K562 (cell line): ENCODE measurements around the gene MKNK2. TPM values are rescaled to one million over a fixed set of nuclear protein-coding genes. Genes with fewer than 3 reads are reported as not detected.

Experiments
- ATAC-seq: fragments of 200-7000 bp; cut with Tn5 transposase; 3 replicates; pipeline ENCODE4 v1.9.1; 2020; ENCODE audit warnings: moderate library complexity
- BruUV-seq: library from RNA; stranded (reverse); fragments of 400-500 nt; replicated peaks from 2 replicates; lab custom pipeline; 2021; lab: Mats Ljungman, UMichigan
- CTCF ChIA-PET: fragments of 300-600 bp; formaldehyde crosslinking; extraction: SDS; loops from one replicate; lab custom pipeline; 2021; ENCODE audit warnings: low intra/inter-chr PET ratio; lab: Yijun Ruan, JAX
- POLR2A ChIA-PET: fragments of 300-600, 350-650 bp; sonication (Branson Sonifier 250); formaldehyde crosslinking; extraction: SDS; loops from one replicate; lab custom pipeline; 2021; ENCODE audit warnings: antibody characterized with exemption, inconsistent platforms; lab: Yijun Ruan, JAX
- DNase-seq, 4 experiments: peaks; one replicate each; pipeline versions ENCODE4 v3.0.0 to v3.0.0-alpha.2; 2011 to 2018; ENCODE audit warnings: low spot score in 3 of 4, mixed read lengths in 3 of 4; ENCODE audit errors: extremely low read depth in 1 of 4
- FAIRE-seq: peaks from 2 replicates; lab custom pipeline; 2011; peaks lifted over from hg19 to GRCh38; lab: Jason Lieb, UNC
- H2AFZ ChIP-seq: 2 replicates; pipeline ENCODE4 v1.6.0; 2011; ENCODE audit warnings: low read depth, low read length, control low read depth, inconsistent platforms
- H3K27ac ChIP-seq: fragments of 200-600 bp; 3 replicates; pipeline ENCODE4 v1.8.0; 2011; ENCODE audit warnings: low read depth, mild to moderate bottlenecking, control low read depth, inconsistent platforms, low read length, moderate library complexity, mixed read lengths; ENCODE audit errors: extremely low read depth
- H3K27me3 ChIP-seq, 2 experiments: fragments of 300-600 bp in 1 of 2; 2 replicates in 1 of 2; 3 replicates in 1 of 2; pipeline versions ENCODE4 v1.6.0 to v1.8.0; 2011; ENCODE audit warnings: inconsistent platforms in 2 of 2, low read length in 2 of 2, mild to moderate bottlenecking in 1 of 2, mixed read lengths in 1 of 2, moderate library complexity in 1 of 2; ENCODE audit not compliant: control insufficient read depth in 2 of 2, insufficient read depth in 2 of 2
- H3K36me3 ChIP-seq: fragments of 300-600 bp; 3 replicates; pipeline ENCODE4 v1.8.0; 2011; ENCODE audit warnings: mild to moderate bottlenecking, low read length, inconsistent platforms; ENCODE audit not compliant: control insufficient read depth, insufficient read depth
- H3K4me1 ChIP-seq, 2 experiments: fragments of 200-600 bp in 1 of 2; replicated peaks in 1 of 2; 2 replicates in 1 of 2; 3 replicates in 1 of 2; pipeline versions ENCODE4 v1.5.1 to v1.8.0; 2011; ENCODE audit warnings: inconsistent platforms in 2 of 2, low read length in 2 of 2, mild to moderate bottlenecking in 1 of 2, mixed read lengths in 1 of 2, moderate library complexity in 1 of 2; ENCODE audit not compliant: control insufficient read depth in 2 of 2, insufficient read depth in 2 of 2
- H3K4me2 ChIP-seq: 2 replicates; pipeline ENCODE4 v1.6.1; 2011; ENCODE audit warnings: low read length, control low read depth, inconsistent platforms, mixed read lengths; ENCODE audit not compliant: insufficient read depth
- H3K4me3 ChIP-seq: fragments of 200-600 bp; sonication (generic), shearing (Covaris generic); 2 replicates; pipeline ENCODE4 v1.5.1; 2016; ENCODE audit warnings: control low read depth, inconsistent platforms
- H3K79me2 ChIP-seq: fragments of 200-600 bp; 3 replicates; pipeline ENCODE4 v1.8.0; 2011; ENCODE audit warnings: low read length, inconsistent platforms; ENCODE audit not compliant: control insufficient read depth, insufficient read depth
- H3K9ac ChIP-seq, 2 experiments: 2 replicates each; pipeline versions ENCODE4 v1.6.0 to v1.6.1; 2011; ENCODE audit warnings: low read depth in 2 of 2, low read length in 2 of 2, control low read depth in 1 of 2, inconsistent platforms in 1 of 2, mild to moderate bottlenecking in 1 of 2, mixed read lengths in 1 of 2; ENCODE audit not compliant: insufficient read depth in 1 of 2
- H3K9me1 ChIP-seq: one replicate; pipeline ENCODE4 v1.6.0; 2011; ENCODE audit warnings: inconsistent platforms, mild to moderate bottlenecking, low read length, moderate library complexity; ENCODE audit not compliant: control insufficient read depth, insufficient read depth
- H3K9me3 ChIP-seq: replicated peaks from 2 replicates; pipeline ENCODE4 v1.5.1; 2011; ENCODE audit warnings: low read depth, low read length, inconsistent platforms; ENCODE audit not compliant: control insufficient read depth, insufficient read depth
- H4K20me1 ChIP-seq: replicated peaks from 2 replicates; pipeline ENCODE4 v1.6.1; 2011; ENCODE audit warnings: low read length, inconsistent platforms, mixed read lengths; ENCODE audit not compliant: control insufficient read depth, insufficient read depth
- GABPB2 ChIP-seq: fragments of 250-450 bp; sonication (Bioruptor Pico); conservative IDR thresholded peaks from 2 replicates; pipeline ENCODE4 v1.5.1; 2021; ENCODE audit warnings: mild to moderate bottlenecking
- HDAC8 ChIP-seq: fragments of 450-650 bp; IDR thresholded peaks from 2 replicates; pipeline ENCODE4 v1.6.1; 2016; ENCODE audit warnings: mild to moderate bottlenecking, missing genetic modification characterization, moderate library complexity, missing compliant biosample characterization
- OTX1 ChIP-seq: fragments of 450-650 bp; formaldehyde crosslinking; IDR thresholded peaks from 2 replicates; pipeline ENCODE4 v1.4.0; 2022; ENCODE audit warnings: mild to moderate bottlenecking
- POLR2A ChIP-seq: fragments of 450-650 bp; conservative IDR thresholded peaks from 2 replicates; pipeline ENCODE4 v1.6.1; 2016
- POLR2AphosphoS5 ChIP-seq: IDR thresholded peaks from 2 replicates; pipeline ENCODE4 v1.6.1; 2011; ENCODE audit warnings: mild to moderate bottlenecking, low read depth, low read length, moderate library complexity; ENCODE audit not compliant: control insufficient read depth, insufficient read depth
- POLR2B ChIP-seq: fragments of 450-650 bp; IDR thresholded peaks from 2 replicates; pipeline ENCODE4 v1.6.1; 2018; ENCODE audit warnings: low read depth; ENCODE audit not compliant: partially characterized antibody
- PRDM10 ChIP-seq: fragments of 450-650 bp; IDR thresholded peaks from 2 replicates; pipeline ENCODE4 v1.6.1; 2018; ENCODE audit not compliant: partially characterized antibody
- RUNX1 ChIP-seq: sonication (generic); IDR thresholded peaks from 2 replicates; pipeline ENCODE4 v1.6.1; 2016; ENCODE audit warnings: antibody characterized with exemption, low read depth
- SOX6 ChIP-seq: fragments of 450-650 bp; IDR thresholded peaks from 2 replicates; pipeline ENCODE4 v1.6.1; 2014; ENCODE audit warnings: mild to moderate bottlenecking
- SUPT5H ChIP-seq: fragments of 450-650 bp; IDR thresholded peaks from 2 replicates; pipeline ENCODE4 v1.6.1; 2016
- TAL1 ChIP-seq: fragments of 450-650 bp; IDR thresholded peaks from 2 replicates; pipeline ENCODE4 v1.6.1; 2016; ENCODE audit warnings: mild to moderate bottlenecking
- ZBTB49 ChIP-seq: sonication (generic); formaldehyde crosslinking; IDR thresholded peaks from 2 replicates; pipeline ENCODE4 v1.8.0; 2022; ENCODE audit warnings: missing genetic modification reagents, mild to moderate bottlenecking, borderline replicate concordance
- ZFP30 ChIP-seq: fragments of 250-450 bp; sonication (Bioruptor Pico); IDR thresholded peaks from 2 replicates; pipeline ENCODE4 v1.8.0; 2022; ENCODE audit warnings: moderate library complexity, mild to moderate bottlenecking, inconsistent platforms, borderline replicate concordance
- ZNF384 ChIP-seq: IDR thresholded peaks from 2 replicates; pipeline ENCODE4 v1.6.1; 2012; ENCODE audit warnings: low read depth, low read length, improper control_type of control experiment
- WGBS: fragments of 100-300 bp; shearing (Covaris generic); methylation state at CpG from one replicate; pipeline ENCODE4 v1.1.6; 2016; ENCODE audit warnings: low coverage, mixed read lengths; ENCODE audit not compliant: insufficient coverage; ENCODE audit errors: missing lambda C conversion rate; 5-methylcytosine and 5-hydroxymethylcytosine counted together
- in situ Hi-C: fragments of 300-500 bp; cut with MboI; formaldehyde crosslinking; loops from 4 replicates; pipeline ENCODE4 v1.15.0; 2018; ENCODE audit warnings: inconsistent platforms, mixed read lengths
- intact Hi-C: fragments of 100-400 bp; cut with micrococcal nuclease; formaldehyde crosslinking; loops from 2 replicates; pipeline ENCODE4 v1.14.2; 2022
- polyA plus RNA-seq, 8 experiments: library from polyadenylated mRNA; depleted of rRNA in 4 of 8; stranded (reverse) in 5 of 8; unstranded in 3 of 8; fragments of >200 nt; fragmentation: Nextera tagmentation in 2 of 8; fragmentation: Illumina TruSeq in 1 of 8; extraction: Ambion mirVana in 2 of 8; extraction: Trizol in 1 of 8; gene quantifications; 2 replicates each; pipeline versions ENCODE4 v1.2.1 to v1.2.3, GENCODE V29; 2011 to 2014; ENCODE audit warnings: inconsistent platforms in 1 of 8, missing spikeins in 1 of 8
- total RNA-seq, 7 experiments: library from RNA; depleted of rRNA in 6 of 7; stranded (reverse); fragments of >200 nt in 6 of 7; fragmentation: Illumina TruSeq in 2 of 7; extraction: Trizol in 2 of 7; gene quantifications; 2 replicates each; pipeline versions ENCODE4 v1.2.1 to v1.2.3, GENCODE V29; 2011 to 2021; ENCODE audit warnings: low replicate concordance in 1 of 7

The MKNK2 gene
- total and polyA plus RNA-seq, 9 of the 15 experiments (the other 6 are each of a cell fraction or from before 2014, with no cell fraction given): 5.1 to 191 (median 51.9) TPM

- TF ChIP-seq GABPB2 (CRISPR knock-in tag) (no peak), SOX6 (no peak), OTX1 (CRISPR knock-in tag) (no peak)
These were observed 12.6 kb downstream of the MKNK2 start (continued) for GRCh38 chr19:2038284-2039088.

- Histone ChIP-seq H3K9ac (no peak overlapping the region), H3K4me3 (no peak overlapping the region), H3K4me2 (no peak overlapping the region), H3K36me3 (peaks cover 50% of the 10 kb centered on the region; the same call in 2 of the 3 replicates), H3K27ac (no peak overlapping the region), H3K9me3 (peaks cover 7% of the 10 kb centered on the region), H4K20me1 (peaks cover 9% of the 10 kb centered on the region; the same call in 1 of the 2 replicates), H3K4me1 (peaks cover 16 to 76% of the 10 kb centered on the region in 2 experiments), H3K9me1 (no peaks in the 10 kb centered on the region), H3K79me2 (peaks cover 11% of the 10 kb centered on the region), H3K27me3 (no peaks in the 10 kb centered on the region), H2AFZ (no peak overlapping the region)
- in situ Hi-C loops: no loop called here
- WGBS: 82% methylated on average over 22 of the region's 24 CpGs
- intact Hi-C loops: no loop called here
- FAIRE-seq (no peak), ATAC-seq (no peak), DNase-seq (peak in 1 of 4 experiments; percentile 22)
- BruUV-seq: TSS peak; percentile 52
- ChIA-PET CTCF (no interaction called here), POLR2A (interaction anchor here (0.7 to 0.8 kb wide), 2 partner anchors 23 to 226 kb away, joined by 3 read pairs; no protein-coding TSS in a partner anchor)
- TF ChIP-seq ZNF384 (peak; percentile 25; the same call in 1 of the 2 replicates), SUPT5H (peak; percentile 67), RUNX1 (no peak), PRDM10 (peak; percentile 16), POLR2AphosphoS5 (0 out of 2 replicates have a peak, but pooled peaks have one; percentile 27), HDAC8 (no peak), ZBTB49 (CRISPR knock-in tag) (no peak), TAL1 (no peak), POLR2A (peak; percentile 49), ZFP30 (CRISPR knock-in tag) (no peak), POLR2B (peak; percentile 68)
These were observed 13.3 kb downstream of the MKNK2 start for GRCh38 chr19:2037651-2038255.
